ENCODE measurements around the gene PLEKHJ1.
"Not testable (repeated sequence)": the region's sequence is repeated elsewhere in the genome, so short reads cannot be mapped to it uniquely, and the experiment has no call there.

PLEKHJ1 gene, protein sequence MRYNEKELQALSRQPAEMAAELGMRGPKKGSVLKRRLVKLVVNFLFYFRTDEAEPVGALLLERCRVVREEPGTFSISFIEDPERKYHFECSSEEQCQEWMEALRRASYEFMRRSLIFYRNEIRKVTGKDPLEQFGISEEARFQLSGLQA

DNA sequence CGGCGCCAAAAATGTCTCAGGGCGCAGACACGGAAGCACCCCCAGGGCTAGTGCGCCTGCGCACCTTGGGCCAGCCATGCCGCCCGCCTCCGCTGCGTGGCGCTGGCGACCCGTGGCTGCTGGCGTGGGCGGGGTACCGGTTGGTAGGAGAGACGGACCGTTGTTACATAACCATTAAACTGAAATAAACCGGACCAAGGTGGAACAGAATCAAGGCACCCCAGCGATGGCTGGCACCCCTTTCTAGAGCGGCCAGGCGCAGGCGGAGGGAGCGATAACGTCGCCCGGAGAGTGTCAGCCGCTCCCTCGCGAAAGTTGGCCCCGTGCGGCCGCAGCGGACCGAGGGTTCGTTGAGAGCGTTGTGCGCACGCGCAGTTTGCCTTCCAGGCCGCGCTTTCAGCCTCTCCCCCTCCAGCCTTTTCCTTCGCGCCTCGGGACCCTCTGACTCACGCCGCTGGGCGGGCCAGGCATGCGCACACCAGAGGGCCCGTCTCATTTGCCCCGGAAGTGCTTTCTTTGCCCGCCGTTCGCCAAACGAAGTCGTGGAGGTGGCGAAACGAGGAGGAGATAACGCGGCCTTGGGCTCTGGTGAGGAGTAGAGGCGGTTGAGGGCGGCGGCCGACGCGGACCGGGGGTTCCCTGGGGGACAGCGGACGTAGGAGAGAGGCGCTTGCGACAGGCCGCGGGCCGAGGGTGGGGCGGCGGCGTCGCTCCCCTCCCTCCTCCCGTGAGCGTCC lies at the start of gene PLEKHJ1, which contains the start of gene SF3A2:
PLEKHJ1 (minus strand) TSS at position 16 of the 737 bp plus-strand sequence. CDS start 81 bp downstream, outside the sequence.
SF3A2 (plus strand) TSS at position 511 of the 737 bp plus-strand sequence. CDS start 6,595 bp downstream, outside the sequence.
- DNase-seq, result peak; percentile 99

- DNase-seq, result no peak
Measured at GRCh38 chr19:2283835-2284507, 47.8 kb upstream of the PLEKHJ1 start.

DNA sequence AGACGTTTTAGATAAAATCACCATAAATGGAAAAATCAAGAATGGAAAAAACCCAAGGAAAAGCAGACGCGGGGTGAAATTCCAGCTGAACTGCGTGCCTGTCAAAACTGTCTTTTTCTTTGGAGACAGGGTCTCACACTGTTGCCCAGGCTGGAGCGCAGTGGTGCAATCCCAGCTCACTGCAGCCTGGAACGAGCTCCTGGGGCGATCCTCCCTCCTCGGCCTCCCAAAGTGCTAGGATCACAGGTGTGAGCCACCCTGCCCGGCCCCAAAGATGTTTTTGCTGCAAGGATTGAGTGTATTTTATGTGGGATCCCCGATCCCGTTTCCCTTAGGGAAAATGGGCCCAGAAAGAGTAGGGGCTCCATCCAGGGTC lies 46.7 kb upstream of the PLEKHJ1 start:
- no peak for DNase-seq

GRCh38 chr19:2282062-2282861 lies 46.1 kb upstream of the PLEKHJ1 start, which contains the start of gene PEAK3:
Gene PEAK3, minus strand, starts transcription at chr19:2282175. Its CDS starts 1,244 bp downstream, at chr19:2280931.
- peak; percentile 89 for DNase-seq

GRCh38 chr19:2281265-2282061 lies 45.3 kb upstream of the PLEKHJ1 start:
- not testable (repeated sequence) for DNase-seq

DNA sequence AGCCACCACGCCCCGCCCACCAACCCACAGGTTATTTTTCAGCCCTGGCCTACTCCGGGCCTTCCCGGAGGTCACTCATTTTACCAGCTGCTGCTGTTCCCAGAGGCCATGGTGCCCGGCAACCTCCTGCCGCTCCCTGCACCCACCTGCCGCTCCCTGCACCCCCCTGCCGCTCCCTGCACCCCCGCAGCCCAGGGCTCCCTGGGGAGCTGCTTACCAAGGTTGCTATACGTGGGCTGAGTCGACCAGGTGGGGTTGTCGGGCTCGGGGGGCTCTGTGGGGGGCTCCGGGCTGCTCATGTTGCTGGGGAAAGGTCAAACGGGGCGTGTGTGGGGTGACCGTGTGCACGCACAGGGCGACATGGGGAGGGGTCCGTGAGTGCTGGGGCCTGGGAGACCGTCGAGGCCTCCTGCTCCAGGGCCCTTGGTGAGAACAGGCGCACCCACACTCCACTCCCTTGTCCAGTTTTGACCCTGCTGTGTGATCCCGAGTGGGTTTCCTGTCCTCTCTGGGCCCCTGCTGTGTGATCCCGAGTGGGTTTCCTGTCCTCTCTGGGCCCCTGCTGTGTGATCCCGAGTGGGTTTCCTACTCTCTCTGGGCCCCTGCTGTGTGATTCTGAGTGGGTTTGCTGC lies 44.6 kb upstream of the PLEKHJ1 start:
- DNase-seq, result no peak

GRCh38 chr19:2278459-2279158 lies 42.5 kb upstream of the PLEKHJ1 start:
- DNase-seq, result no peak

DNA sequence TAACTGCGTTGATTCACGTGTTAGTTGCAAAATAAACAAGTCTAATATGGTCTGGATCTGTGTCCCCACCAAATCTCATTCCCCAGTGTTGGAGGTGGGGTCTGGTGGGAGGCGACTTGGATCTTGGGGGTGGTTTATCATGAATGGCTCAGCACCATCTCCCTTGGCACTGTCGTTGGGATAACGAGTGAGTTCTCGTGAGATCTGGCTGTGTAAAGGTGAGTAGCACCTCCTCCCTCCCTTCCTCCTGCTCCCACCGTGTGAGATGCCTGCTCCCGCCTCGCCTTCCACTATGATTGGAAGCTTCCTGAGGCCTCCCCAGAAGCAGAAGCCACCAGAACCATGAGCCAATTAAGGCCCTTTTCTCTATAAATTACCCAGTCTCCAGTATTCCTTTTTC lies 41.0 kb upstream of the PLEKHJ1 start:
- no peak for DNase-seq

GRCh38 chr19:2276429-2276986 lies 40.4 kb upstream of the PLEKHJ1 start:
- no peak for DNase-seq

- no peak for DNase-seq
Measured at GRCh38 chr19:2275588-2276428, 39.7 kb upstream of the PLEKHJ1 start.

- peak; percentile 88 for DNase-seq
Measured at GRCh38 chr19:2274931-2275535, 38.9 kb upstream of the PLEKHJ1 start.

DNA sequence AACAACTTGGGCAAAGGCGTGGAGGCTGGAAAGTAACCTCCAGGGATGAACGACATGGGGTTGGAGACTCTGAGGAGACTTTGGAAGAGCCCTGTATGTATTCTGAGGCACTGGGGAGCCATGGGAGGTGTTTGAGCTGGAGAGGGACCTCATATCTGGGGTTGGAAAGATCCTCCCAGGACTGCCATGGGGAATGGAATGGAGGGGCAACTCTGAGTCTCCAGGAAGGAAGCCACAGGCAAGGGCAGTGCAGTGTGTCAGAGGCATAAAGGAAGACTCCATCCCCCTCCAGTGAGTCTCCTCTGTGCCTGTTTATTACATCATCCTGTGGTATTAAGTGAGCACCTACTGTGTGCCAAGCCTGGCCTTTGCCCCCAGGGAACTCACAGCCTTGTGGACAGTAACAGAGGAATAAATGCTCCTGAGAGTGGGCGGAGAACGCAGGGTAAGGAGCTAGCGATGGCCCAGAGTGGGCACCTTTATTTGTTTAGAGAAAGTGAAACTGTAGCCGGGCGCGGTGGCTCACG lies 38.1 kb upstream of the PLEKHJ1 start:
- DNase-seq, result no peak

GRCh38 chr19:2273356-2274184 lies 37.4 kb upstream of the PLEKHJ1 start:
- DNase-seq, result peak; percentile 93

DNA sequence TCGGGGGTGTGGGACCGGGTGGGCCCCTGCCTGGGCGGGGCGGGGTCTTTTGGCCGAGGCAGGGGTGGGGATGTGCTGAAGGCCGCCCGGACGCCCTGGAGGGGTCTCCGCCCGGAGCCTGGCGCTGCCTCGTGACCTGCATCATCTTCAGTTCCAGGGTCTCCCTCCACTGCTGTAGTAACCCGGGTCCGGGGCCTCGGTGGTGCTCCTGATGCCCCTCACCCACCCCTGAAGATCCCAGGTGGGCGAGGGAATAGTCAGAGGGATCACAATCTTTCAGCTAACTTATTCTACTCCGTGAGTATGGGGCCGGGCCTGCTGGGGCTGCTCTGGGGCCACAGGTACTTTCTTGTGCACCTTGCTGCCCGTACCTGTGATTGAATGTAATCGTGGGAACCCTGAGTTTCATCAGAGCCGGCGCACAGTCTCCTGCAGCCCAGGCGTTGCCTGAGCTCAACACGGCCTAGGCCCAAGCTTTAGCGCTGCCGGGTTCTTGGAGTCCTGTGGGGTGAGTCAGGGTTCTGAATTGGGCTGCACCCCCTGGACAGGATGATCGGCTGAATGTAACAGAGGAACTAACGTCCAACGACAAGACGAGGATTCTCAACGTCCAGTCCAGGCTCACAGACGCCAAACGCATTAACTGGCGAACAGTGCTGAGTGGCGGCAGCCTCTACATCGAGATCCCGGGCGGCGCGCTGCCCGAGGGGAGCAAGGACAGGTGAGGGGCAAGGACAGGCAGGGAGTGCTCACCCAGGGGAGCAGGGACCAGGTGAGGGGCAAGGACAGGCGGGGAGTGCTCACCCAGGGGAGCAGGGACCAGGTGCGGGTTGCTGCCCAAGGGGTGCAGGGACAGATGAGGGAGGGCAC lies 35.3 kb upstream of the PLEKHJ1 start:
- DNase-seq, result no peak

DNA sequence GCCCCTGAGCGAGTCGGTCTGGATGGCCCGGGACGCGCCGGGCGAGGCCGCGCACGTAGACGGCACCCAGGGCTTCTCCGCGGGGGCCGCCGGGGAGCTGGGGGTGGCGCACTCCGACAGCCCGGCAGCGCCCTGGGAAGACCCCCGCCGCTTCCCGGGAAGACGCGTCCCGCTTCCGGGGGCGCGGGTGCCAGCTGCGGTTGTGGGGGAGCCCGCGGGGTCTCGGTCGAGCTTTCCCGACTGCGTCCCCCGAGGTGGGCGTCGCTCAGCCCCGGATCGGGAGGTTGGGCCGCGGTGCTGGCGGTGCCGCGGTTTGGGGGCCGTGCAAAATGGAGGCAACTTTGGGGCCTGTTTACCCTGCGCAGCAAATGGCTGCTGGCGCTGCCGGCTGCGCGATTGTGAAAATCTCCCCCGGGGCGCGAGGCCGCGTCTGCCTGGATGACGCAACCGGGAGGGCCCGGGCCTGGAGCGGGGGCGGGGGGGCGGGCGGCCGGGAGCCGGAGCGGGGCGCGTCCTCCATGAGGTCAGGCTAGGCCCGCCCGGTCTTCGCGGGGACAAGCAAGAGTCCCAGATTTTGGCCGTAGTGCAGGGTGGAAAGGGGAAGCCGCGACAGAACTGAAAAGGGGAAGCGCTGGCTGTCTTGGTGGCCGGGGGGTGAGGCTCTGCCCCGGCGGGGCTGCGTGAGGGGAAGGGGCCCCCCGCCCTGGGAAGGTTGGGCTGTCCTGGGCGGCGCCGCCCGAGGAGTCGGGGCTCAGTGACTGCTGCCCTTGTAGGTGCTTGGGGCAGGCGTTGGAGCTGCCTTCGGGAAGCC lies 34.5 kb upstream of the PLEKHJ1 start:
- DNase-seq, result peak; percentile 95

DNA sequence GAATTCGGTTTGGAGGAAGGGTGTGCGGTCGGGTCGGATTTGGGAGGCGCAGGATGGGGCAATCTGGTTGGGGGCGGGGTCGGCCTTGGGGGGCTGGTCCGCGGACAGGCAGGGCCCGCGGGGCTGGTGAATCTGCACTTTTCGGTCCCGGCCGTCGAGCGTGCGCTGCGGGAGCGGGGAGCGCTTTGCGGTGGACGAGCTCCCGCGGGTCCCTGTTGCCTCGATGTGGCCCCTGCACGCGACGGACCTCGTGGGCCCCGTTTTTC lies 34.0 kb upstream of the PLEKHJ1 start:
- peak; percentile 58 for DNase-seq

All from hematopoietic multipotent progenitor cell treated with erythropoietin and hydrocortisone succinate and interleukin-3 and kit ligand, for 4 days (in vitro differentiated cells).